Endodermal cell (in vitro differentiated cells): Measurements from ENCODE around the gene MAP1LC3A. TPM values are rescaled to one million over a fixed set of nuclear protein-coding genes. Genes with fewer than 3 reads are reported as not detected.

Source experiments
- DNase-seq: peaks from one replicate; pipeline ENCODE4 v3.0.0-alpha.2; 2017
- H3K27ac ChIP-seq: 2 replicates; pipeline ENCODE4 v1.5.1; 2013; ENCODE audit warnings: mild to moderate bottlenecking, low read depth, low read length, moderate library complexity
- H3K27me3 ChIP-seq: 2 replicates; pipeline ENCODE4 v1.6.1; 2013; ENCODE audit warnings: mild to moderate bottlenecking, low read length, moderate library complexity; ENCODE audit not compliant: insufficient read depth, control insufficient read depth, poor library complexity, severe bottlenecking
- H3K36me3 ChIP-seq: 2 replicates; pipeline ENCODE4 v1.7.0; 2013; ENCODE audit warnings: mild to moderate bottlenecking, low read length, moderate library complexity; ENCODE audit not compliant: control insufficient read depth, insufficient read depth
- H3K4me1 ChIP-seq: one replicate; pipeline ENCODE4 v1.7.0; 2013; ENCODE audit warnings: low read length; ENCODE audit not compliant: control insufficient read depth, insufficient read depth
- H3K4me3 ChIP-seq: 2 replicates; pipeline ENCODE4 v1.5.1; 2013; ENCODE audit warnings: mild to moderate bottlenecking, low read length, moderate library complexity
- H3K9ac ChIP-seq: 2 replicates; pipeline ENCODE4 v1.6.1; 2013; ENCODE audit warnings: mild to moderate bottlenecking, low read length, moderate library complexity; ENCODE audit not compliant: poor library complexity, severe bottlenecking; ENCODE audit errors: extremely low read depth
- H3K9me3 ChIP-seq: 2 replicates; pipeline ENCODE4 v1.6.1; 2013; ENCODE audit warnings: mild to moderate bottlenecking, low read length, moderate library complexity; ENCODE audit not compliant: control insufficient read depth
- H3K27ac Mint-ChIP-seq: 2 replicates; pipeline ENCODE4 v1.8.0; 2020; ENCODE audit warnings: mixed read lengths
- H3K27me3 Mint-ChIP-seq: 2 replicates; pipeline ENCODE4 v1.8.0; 2021; ENCODE audit warnings: mild to moderate bottlenecking, mixed read lengths; ENCODE audit not compliant: insufficient read depth
- H3K36me3 Mint-ChIP-seq: 2 replicates; pipeline ENCODE4 v1.8.0; 2020; ENCODE audit warnings: low read depth, mixed read lengths
- H3K4me1 Mint-ChIP-seq: 2 replicates; pipeline ENCODE4 v1.8.0; 2020; ENCODE audit warnings: mixed read lengths
- H3K4me3 Mint-ChIP-seq: 2 replicates; pipeline ENCODE4 v1.8.0; 2020; ENCODE audit warnings: mild to moderate bottlenecking, moderate library complexity, mixed read lengths
- H3K9me3 Mint-ChIP-seq: 2 replicates; pipeline ENCODE4 v1.8.0; 2020; ENCODE audit warnings: mild to moderate bottlenecking, mixed read lengths
- WGBS, 2 experiments: methylation state at CpG; one replicate each; pipeline versions ENCODE4 v1.1.5 to v1.1.7; 2013; ENCODE audit warnings: missing lambda C conversion rate in 2 of 2, mixed read lengths in 1 of 2; ENCODE audit not compliant: insufficient coverage in 1 of 2, insufficient read length in 1 of 2; 5-methylcytosine and 5-hydroxymethylcytosine counted together
- total RNA-seq, 2 donors: library from RNA; stranded (reverse); fragmentation: NEBNext Ultra II Directional in 1 of 2; extraction: Animal tissue kit (Norgen Biotek cat#: 25700) in 1 of 2; gene quantifications; 2 replicates in 1 of 2; 3 replicates in 1 of 2; pipeline ENCODE4 v1.2.1, GENCODE V29; 2021
- TF ChIP-seq, protein P1 (sequence below): fragments of 200-600 bp; sonication (generic); conservative IDR thresholded peaks from 2 replicates; pipeline ENCODE4 v1.5.0; 2021; ENCODE audit warnings: antibody characterized with exemption, mild to moderate bottlenecking

Gene MAP1LC3A
- total RNA-seq, 2 donors from 2014 or later = 19.0 to 41.6 TPM

DNA sequence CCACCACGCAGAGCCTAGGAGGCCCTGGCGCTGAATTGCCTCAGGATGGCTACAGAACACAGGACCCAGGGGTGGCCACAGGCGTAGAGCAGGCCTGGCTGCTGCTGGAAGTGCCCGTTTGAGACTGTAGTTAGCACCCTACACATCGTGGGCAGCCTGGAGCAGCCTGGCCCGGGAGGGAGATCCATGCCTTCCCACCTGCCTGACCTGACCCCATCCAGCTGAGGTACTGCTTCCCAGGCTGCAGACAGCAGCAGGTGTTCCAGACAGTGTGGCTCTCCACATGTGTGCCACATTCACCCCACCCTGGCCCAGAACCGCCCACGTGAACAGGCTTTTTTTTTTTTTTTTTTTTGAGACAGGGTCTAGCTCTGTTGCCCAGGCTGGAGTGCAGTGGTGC lies 20.9 kb upstream of the MAP1LC3A start:
- Mint-ChIP-seq H3K4me3 (no peak overlapping the region), H3K9me3 (no peaks in the 10 kb centered on the region), H3K36me3 (peaks cover 84% of the 10 kb centered on the region), H3K4me1 (no peaks in the 10 kb centered on the region), H3K27ac (no peak overlapping the region), H3K27me3 (no peaks in the 10 kb centered on the region)
- Histone ChIP-seq H3K27me3 (no peaks in the 10 kb centered on the region), H3K4me1 (no peaks in the 10 kb centered on the region), H3K27ac (no peak overlapping the region), H3K4me3 (no peak overlapping the region), H3K36me3 (peaks cover 72% of the 10 kb centered on the region), H3K9ac (no peak overlapping the region), H3K9me3 (no peaks in the 10 kb centered on the region)
- 93 to 97% methylated on average over 3 to 8 of the region's 8 CpGs for WGBS, 2 experiments
- TF ChIP-seq, protein P1, sequence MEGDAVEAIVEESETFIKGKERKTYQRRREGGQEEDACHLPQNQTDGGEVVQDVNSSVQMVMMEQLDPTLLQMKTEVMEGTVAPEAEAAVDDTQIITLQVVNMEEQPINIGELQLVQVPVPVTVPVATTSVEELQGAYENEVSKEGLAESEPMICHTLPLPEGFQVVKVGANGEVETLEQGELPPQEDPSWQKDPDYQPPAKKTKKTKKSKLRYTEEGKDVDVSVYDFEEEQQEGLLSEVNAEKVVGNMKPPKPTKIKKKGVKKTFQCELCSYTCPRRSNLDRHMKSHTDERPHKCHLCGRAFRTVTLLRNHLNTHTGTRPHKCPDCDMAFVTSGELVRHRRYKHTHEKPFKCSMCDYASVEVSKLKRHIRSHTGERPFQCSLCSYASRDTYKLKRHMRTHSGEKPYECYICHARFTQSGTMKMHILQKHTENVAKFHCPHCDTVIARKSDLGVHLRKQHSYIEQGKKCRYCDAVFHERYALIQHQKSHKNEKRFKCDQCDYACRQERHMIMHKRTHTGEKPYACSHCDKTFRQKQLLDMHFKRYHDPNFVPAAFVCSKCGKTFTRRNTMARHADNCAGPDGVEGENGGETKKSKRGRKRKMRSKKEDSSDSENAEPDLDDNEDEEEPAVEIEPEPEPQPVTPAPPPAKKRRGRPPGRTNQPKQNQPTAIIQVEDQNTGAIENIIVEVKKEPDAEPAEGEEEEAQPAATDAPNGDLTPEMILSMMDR = no peak
- DNase-seq = no peak

DNA sequence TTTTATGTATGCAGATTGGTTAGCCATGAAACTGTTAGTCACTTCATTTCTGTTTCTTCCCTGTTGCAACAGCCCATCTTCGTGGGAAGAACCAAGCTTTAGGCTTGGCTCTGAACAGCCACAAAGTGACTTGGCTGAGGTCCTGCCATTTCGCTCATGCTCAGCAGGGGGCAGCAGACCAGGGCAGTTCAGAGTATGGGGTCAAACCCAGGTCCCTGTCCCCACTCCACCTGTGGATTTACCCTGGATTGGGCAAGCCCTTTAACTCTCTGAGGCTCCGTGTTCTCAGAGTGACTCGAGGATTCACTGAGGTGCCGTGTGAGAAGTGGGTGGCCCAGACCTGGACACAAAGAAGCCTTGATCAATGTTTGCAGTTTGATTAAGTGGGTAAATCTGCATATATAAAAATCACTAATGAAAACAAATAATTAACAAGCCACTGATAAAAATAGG lies 19.8 kb upstream of the MAP1LC3A start:
- peaks cover 68% of the 10 kb centered on the region for H3K36me3 ChIP-seq
- TF ChIP-seq, protein P1 = peak; percentile 99

DNA sequence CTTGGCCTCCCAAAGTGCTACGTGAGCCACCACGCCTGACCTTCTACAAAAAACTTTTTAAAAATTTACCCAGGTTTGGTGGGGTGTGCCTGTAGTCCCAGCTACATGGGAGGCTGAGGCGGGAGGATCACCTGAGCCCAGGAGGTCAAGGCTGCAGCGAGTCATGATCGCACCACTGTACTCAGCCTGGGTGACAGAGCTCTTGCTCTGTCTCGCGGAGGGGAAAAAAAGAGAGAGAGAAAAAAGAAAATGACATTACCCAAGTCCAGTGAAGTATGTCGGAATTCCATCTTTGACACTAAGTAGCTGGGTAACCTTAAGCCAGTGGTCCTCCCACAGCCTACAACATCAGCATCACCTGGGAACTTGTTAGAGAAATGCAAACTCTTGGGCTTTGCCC lies 18.8 kb upstream of the MAP1LC3A start:
- H3K9me3 Mint-ChIP-seq = no peaks in the 10 kb centered on the region
- no peaks in the 10 kb centered on the region for H3K27me3 ChIP-seq
- no peak overlapping the region for H3K4me3 ChIP-seq
- DNase-seq = no peak
- H3K4me1 Mint-ChIP-seq = peaks cover 9% of the 10 kb centered on the region
- TF ChIP-seq, protein P1 = no peak
- no peaks in the 10 kb centered on the region for H3K4me1 ChIP-seq
- WGBS, 2 experiments = 97 to 98% methylated on average over 4 to 8 of the region's 8 CpGs
- H3K9me3 ChIP-seq = no peaks in the 10 kb centered on the region
- no peaks in the 10 kb centered on the region for H3K27me3 Mint-ChIP-seq
- H3K4me3 Mint-ChIP-seq = no peak overlapping the region
- H3K27ac Mint-ChIP-seq = no peak overlapping the region
- H3K36me3 ChIP-seq = peaks cover 60% of the 10 kb centered on the region
- no peak overlapping the region for H3K27ac ChIP-seq
- no peak overlapping the region for H3K9ac ChIP-seq
- peaks cover 67% of the 10 kb centered on the region for H3K36me3 Mint-ChIP-seq

More for the DNA sequence above, 19.8 kb upstream of the MAP1LC3A start:
- no peaks in the 10 kb centered on the region for H3K9me3 ChIP-seq
- Mint-ChIP-seq H3K9me3 (no peaks in the 10 kb centered on the region), H3K27me3 (no peaks in the 10 kb centered on the region), H3K36me3 (peaks cover 75% of the 10 kb centered on the region), H3K4me3 (no peak overlapping the region), H3K27ac (no peak overlapping the region), H3K4me1 (peaks cover 3% of the 10 kb centered on the region)
- no peak overlapping the region for H3K27ac ChIP-seq
- no peak overlapping the region for H3K4me3 ChIP-seq
- peak; percentile 86 for DNase-seq
- no peaks in the 10 kb centered on the region for H3K27me3 ChIP-seq
- no peak overlapping the region for H3K9ac ChIP-seq
- WGBS, 2 experiments = 48 to 71% methylated on average over 2 to 5 of the region's 5 CpGs
- H3K4me1 ChIP-seq = no peaks in the 10 kb centered on the region
